ENCODE results near the gene DDX3X. TPM values are rescaled to one million over a fixed set of nuclear protein-coding genes. Genes with fewer than 3 reads are reported as not detected.
"Not testable (repeated sequence)": the region's sequence is repeated elsewhere in the genome, so short reads cannot be mapped to it uniquely, and the experiment has no call there.

Gene DDX3X
- total RNA-seq, 1 experiment from 2014 or later, result 228 TPM

- Mint-ChIP-seq H3K4me3 (no peak overlapping the region), H3K9me3 (peaks cover 3% of the 10 kb centered on the region; the same call in 1 of the 2 replicates), H3K27me3 (ENCODE audit: low read depth) (no peaks in the 10 kb centered on the region; the same call in 1 of the 2 replicates), H3K27ac (no peak overlapping the region), H3K4me1 (peaks cover 2% of the 10 kb centered on the region; the same call in 1 of the 2 replicates), H3K36me3 (no peaks in the 10 kb centered on the region)
- no peak for DNase-seq (ENCODE audit: low spot score)
- POLR2A ChIA-PET, result no interaction called here
- no peak for TF ChIP-seq RORB (CRISPR knock-in tag; IDR thresholded peaks at IDR 0.05)
- TF ChIP-seq, protein P1, sequence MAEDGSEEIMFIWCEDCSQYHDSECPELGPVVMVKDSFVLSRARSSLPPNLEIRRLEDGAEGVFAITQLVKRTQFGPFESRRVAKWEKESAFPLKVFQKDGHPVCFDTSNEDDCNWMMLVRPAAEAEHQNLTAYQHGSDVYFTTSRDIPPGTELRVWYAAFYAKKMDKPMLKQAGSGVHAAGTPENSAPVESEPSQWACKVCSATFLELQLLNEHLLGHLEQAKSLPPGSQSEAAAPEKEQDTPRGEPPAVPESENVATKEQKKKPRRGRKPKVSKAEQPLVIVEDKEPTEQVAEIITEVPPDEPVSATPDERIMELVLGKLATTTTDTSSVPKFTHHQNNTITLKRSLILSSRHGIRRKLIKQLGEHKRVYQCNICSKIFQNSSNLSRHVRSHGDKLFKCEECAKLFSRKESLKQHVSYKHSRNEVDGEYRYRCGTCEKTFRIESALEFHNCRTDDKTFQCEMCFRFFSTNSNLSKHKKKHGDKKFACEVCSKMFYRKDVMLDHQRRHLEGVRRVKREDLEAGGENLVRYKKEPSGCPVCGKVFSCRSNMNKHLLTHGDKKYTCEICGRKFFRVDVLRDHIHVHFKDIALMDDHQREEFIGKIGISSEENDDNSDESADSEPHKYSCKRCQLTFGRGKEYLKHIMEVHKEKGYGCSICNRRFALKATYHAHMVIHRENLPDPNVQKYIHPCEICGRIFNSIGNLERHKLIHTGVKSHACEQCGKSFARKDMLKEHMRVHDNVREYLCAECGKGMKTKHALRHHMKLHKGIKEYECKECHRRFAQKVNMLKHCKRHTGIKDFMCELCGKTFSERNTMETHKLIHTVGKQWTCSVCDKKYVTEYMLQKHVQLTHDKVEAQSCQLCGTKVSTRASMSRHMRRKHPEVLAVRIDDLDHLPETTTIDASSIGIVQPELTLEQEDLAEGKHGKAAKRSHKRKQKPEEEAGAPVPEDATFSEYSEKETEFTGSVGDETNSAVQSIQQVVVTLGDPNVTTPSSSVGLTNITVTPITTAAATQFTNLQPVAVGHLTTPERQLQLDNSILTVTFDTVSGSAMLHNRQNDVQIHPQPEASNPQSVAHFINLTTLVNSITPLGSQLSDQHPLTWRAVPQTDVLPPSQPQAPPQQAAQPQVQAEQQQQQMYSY (CRISPR knock-in tag; IDR thresholded peaks at IDR 0.05), result no peak
- TF ChIP-seq TEAD1 (CRISPR knock-in tag; IDR thresholded peaks at IDR 0.05), result no peak
- TF ChIP-seq GTF2I (CRISPR knock-in tag; conservative IDR thresholded peaks at IDR 0.05), result no peak
- TF ChIP-seq ZMAT4 (CRISPR knock-in tag; IDR thresholded peaks at IDR 0.05), result no peak
- TF ChIP-seq, protein P2, sequence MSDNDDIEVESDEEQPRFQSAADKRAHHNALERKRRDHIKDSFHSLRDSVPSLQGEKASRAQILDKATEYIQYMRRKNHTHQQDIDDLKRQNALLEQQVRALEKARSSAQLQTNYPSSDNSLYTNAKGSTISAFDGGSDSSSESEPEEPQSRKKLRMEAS (CRISPR knock-in tag; IDR thresholded peaks at IDR 0.05), result no peak
- no peak for TF ChIP-seq FOXP1 (CRISPR knock-in tag; IDR thresholded peaks at IDR 0.05; ENCODE audit: borderline replicate concordance)
- TF ChIP-seq, protein P3, sequence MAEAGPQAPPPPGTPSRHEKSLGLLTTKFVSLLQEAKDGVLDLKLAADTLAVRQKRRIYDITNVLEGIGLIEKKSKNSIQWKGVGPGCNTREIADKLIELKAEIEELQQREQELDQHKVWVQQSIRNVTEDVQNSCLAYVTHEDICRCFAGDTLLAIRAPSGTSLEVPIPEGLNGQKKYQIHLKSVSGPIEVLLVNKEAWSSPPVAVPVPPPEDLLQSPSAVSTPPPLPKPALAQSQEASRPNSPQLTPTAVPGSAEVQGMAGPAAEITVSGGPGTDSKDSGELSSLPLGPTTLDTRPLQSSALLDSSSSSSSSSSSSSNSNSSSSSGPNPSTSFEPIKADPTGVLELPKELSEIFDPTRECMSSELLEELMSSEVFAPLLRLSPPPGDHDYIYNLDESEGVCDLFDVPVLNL (CRISPR knock-in tag; IDR thresholded peaks at IDR 0.05; ENCODE audit: borderline replicate concordance, low read depth), result no peak
- no peak for TF ChIP-seq ELF4 (CRISPR knock-in tag; IDR thresholded peaks at IDR 0.05; ENCODE audit: low read depth)
- no peak for TF ChIP-seq CREB1 (CRISPR knock-in tag; IDR thresholded peaks at IDR 0.05)
- no peak for TF ChIP-seq ZNF423 (CRISPR knock-in tag; IDR thresholded peaks at IDR 0.05)
- no peak for TF ChIP-seq GABPB1 (CRISPR knock-in tag; IDR thresholded peaks at IDR 0.05)
- CTCF ChIA-PET, result no interaction called here
- no peak for ATAC-seq
These were observed 35.2 kb downstream of the DDX3X start for GRCh38 chrX:41369152-41369551.

GRCh38 chrX:41371575-41371974 lies 37.6 kb downstream of the DDX3X start:
- ATAC-seq; H3K27me3 Mint-ChIP-seq (ENCODE audit: low read depth); CTCF ChIA-PET; POLR2A ChIA-PET; H3K27ac Mint-ChIP-seq; H3K4me3 Mint-ChIP-seq; H3K36me3 Mint-ChIP-seq; H3K4me1 Mint-ChIP-seq; H3K9me3 Mint-ChIP-seq; DNase-seq (ENCODE audit: low spot score): not testable (repeated sequence)

DNA sequence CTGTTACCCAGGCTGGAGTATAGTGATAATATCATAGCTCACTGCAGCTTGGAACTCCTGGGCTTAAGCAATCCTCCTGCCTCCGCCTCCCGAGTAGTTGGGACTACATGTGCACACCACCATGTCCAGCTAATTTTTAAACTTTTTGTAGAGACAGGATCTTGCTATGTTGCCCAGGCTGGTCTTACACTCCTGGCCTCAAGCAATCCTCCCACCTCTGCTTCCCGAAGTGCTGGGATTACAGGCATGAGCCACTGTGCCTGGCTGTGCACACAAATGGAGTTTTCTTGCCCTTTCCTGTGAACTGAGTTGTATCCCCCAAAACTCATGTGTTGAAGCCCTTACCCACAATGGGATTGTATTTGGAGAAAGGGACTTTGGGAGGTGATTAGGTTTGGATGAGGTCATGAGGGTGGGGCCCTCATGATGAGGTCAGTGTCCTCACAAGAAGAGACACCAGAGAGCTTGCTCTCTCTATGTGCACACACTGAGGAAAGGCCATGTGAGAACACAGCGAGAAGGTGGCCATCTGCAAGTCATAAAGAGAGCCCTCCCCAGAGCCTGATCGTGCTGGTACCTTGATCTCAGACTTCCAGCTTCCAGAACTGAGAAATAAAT lies 40.1 kb downstream of the DDX3X start:
- Mint-ChIP-seq H3K27ac (no peak overlapping the region), H3K4me3 (no peak overlapping the region), H3K9me3 (peaks cover under 1% of the 10 kb centered on the region; the same call in 1 of the 2 replicates), H3K36me3 (no peaks in the 10 kb centered on the region), H3K4me1 (no peaks in the 10 kb centered on the region), H3K27me3 (ENCODE audit: low read depth) (no peaks in the 10 kb centered on the region; the same call in 1 of the 2 replicates)
- DNase-seq (ENCODE audit: low spot score), result no peak
- no peak for ATAC-seq
- POLR2A ChIA-PET, result no interaction called here
- TF ChIP-seq ZNF121 (CRISPR knock-in tag; IDR thresholded peaks at IDR 0.05), result 0 out of 2 replicates have a peak, but pooled peaks have one; percentile 24
- no peak for TF ChIP-seq MLX (CRISPR knock-in tag; IDR thresholded peaks at IDR 0.05)
- TF ChIP-seq TCF7 (CRISPR knock-in tag; IDR thresholded peaks at IDR 0.05; ENCODE audit: low read depth), result no peak
- TF ChIP-seq E2F1 (CRISPR knock-in tag; IDR thresholded peaks at IDR 0.05), result no peak
- TF ChIP-seq GRHL2 (CRISPR knock-in tag; IDR thresholded peaks at IDR 0.05; ENCODE audit: insufficient replicate concordance, severe bottlenecking), result no peak
- no peak for TF ChIP-seq CBFB (CRISPR knock-in tag; IDR thresholded peaks at IDR 0.05; ENCODE audit: low read depth)
- no peak for TF ChIP-seq ESRRA (CRISPR knock-in tag; IDR thresholded peaks at IDR 0.05; ENCODE audit: borderline replicate concordance)
- CTCF ChIA-PET, result no interaction called here
